ENCODE results near the gene DRD2.

- TF ChIP-seq CTCF (IDR thresholded peaks at IDR 0.05; ENCODE audit: extremely low read depth in 1 of 2, insufficient read depth in 1 of 2, low read depth in 1 of 2, low read length in 2 of 2) (no peak), POLR2AphosphoS5 (IDR thresholded peaks at IDR 0.05; ENCODE audit: insufficient read depth, low read depth, low read length) (no peak), EZH2 (IDR thresholded peaks at IDR 0.05; ENCODE audit: borderline replicate concordance, low read depth, low read length, severe bottlenecking) (no peak), POLR2A (IDR thresholded peaks at IDR 0.05; ENCODE audit: low read depth, low read length) (no peak)
These were observed 22.1 kb upstream of the DRD2 start for GRCh38 chr11:113497066-113497910.

All from endothelial cell of umbilical vein (primary cell).